Neuronal stem cell (in vitro differentiated cells): Measurements from ENCODE around the gene MISP.

Experiments used
- DNase-seq: peaks from one replicate; pipeline ENCODE4 v3.0.0-alpha.2; 2013; ENCODE audit warnings: low spot score
- H2AFZ ChIP-seq: one replicate; pipeline ENCODE4 v1.6.1; 2013; ENCODE audit warnings: mild to moderate bottlenecking, low read length, inconsistent platforms
- H2AK5ac ChIP-seq: 2 replicates; pipeline ENCODE4 v1.6.1; 2013; ENCODE audit warnings: low read depth, mild to moderate bottlenecking, inconsistent platforms, low read length, moderate library complexity, mixed read lengths
- H2BK120ac ChIP-seq: 2 replicates; pipeline ENCODE4 v1.6.1; 2013; ENCODE audit warnings: low read depth, mild to moderate bottlenecking, inconsistent platforms, low read length, moderate library complexity, mixed read lengths
- H2BK12ac ChIP-seq: one replicate; pipeline ENCODE4 v1.6.1; 2013; ENCODE audit warnings: low read length, inconsistent platforms
- H2BK15ac ChIP-seq: 2 replicates; pipeline ENCODE4 v1.6.1; 2013; ENCODE audit warnings: mild to moderate bottlenecking, low read length, inconsistent platforms, mixed read lengths
- H2BK5ac ChIP-seq: one replicate; pipeline ENCODE4 v1.6.1; 2013; ENCODE audit warnings: inconsistent platforms, mild to moderate bottlenecking, low read length, moderate library complexity
- H3K14ac ChIP-seq: one replicate; pipeline ENCODE4 v1.6.1; 2013; ENCODE audit warnings: low read length, inconsistent platforms
- H3K18ac ChIP-seq: 2 replicates; pipeline ENCODE4 v1.6.1; 2013; ENCODE audit warnings: low read length, inconsistent platforms
- H3K23ac ChIP-seq: 2 replicates; pipeline ENCODE4 v1.6.1; 2013; ENCODE audit warnings: low read depth, mild to moderate bottlenecking, mixed read lengths, low read length, inconsistent platforms; ENCODE audit not compliant: poor library complexity
- H3K27ac ChIP-seq: replicated peaks from 3 replicates; pipeline ENCODE4 v1.5.1; 2013; ENCODE audit warnings: low read length, inconsistent platforms
- H3K27me3 ChIP-seq, 3 experiments: 2 replicates each; pipeline ENCODE4 v1.6.1; 2013; ENCODE audit warnings: low read length in 3 of 3, mild to moderate bottlenecking in 2 of 3, inconsistent platforms in 1 of 3, low read depth in 1 of 3, mixed read lengths in 1 of 3, moderate library complexity in 1 of 3; ENCODE audit not compliant: control insufficient read depth in 3 of 3, insufficient read depth in 3 of 3
- H3K36me3 ChIP-seq, 2 donors: replicated peaks in 1 of 2; 2 replicates each; pipeline ENCODE4 v1.6.1; 2013; ENCODE audit warnings: low read length in 2 of 2; ENCODE audit not compliant: control insufficient read depth in 2 of 2, insufficient read depth in 2 of 2
- H3K4ac ChIP-seq: 2 replicates; pipeline ENCODE4 v1.6.1; 2013; ENCODE audit warnings: inconsistent platforms, mild to moderate bottlenecking, low read length, moderate library complexity
- H3K4me1 ChIP-seq, 2 donors: 1 replicate in 1 of 2; 2 replicates in 1 of 2; pipeline ENCODE4 v1.6.1; 2013; ENCODE audit warnings: low read length in 2 of 2, low read depth in 1 of 2; ENCODE audit not compliant: control insufficient read depth in 2 of 2, insufficient read depth in 1 of 2
- H3K4me2 ChIP-seq: one replicate; pipeline ENCODE4 v1.6.1; 2013; ENCODE audit warnings: mild to moderate bottlenecking, low read length, inconsistent platforms; ENCODE audit not compliant: insufficient read depth, poor library complexity, severe bottlenecking
- H3K4me3 ChIP-seq, 2 donors: 2 replicates each; pipeline ENCODE4 v1.5.1; 2013; ENCODE audit warnings: low read length in 2 of 2, mild to moderate bottlenecking in 2 of 2, inconsistent platforms in 1 of 2, moderate library complexity in 1 of 2
- H3K79me1 ChIP-seq: one replicate; pipeline ENCODE4 v1.6.1; 2013; ENCODE audit warnings: low read depth, mild to moderate bottlenecking, inconsistent platforms, low read length, moderate library complexity
- H3K9ac ChIP-seq: one replicate; pipeline ENCODE4 v1.6.1; 2013; ENCODE audit warnings: mild to moderate bottlenecking, low read depth, low read length, inconsistent platforms; ENCODE audit not compliant: poor library complexity
- H3K9me3 ChIP-seq, 2 donors: replicated peaks in 1 of 2; 2 replicates each; pipeline versions ENCODE3 to v1.6.1; 2013; ENCODE audit warnings: low read length in 2 of 2, mild to moderate bottlenecking in 2 of 2, inconsistent platforms in 1 of 2, low read depth in 1 of 2, mixed read lengths in 1 of 2, moderate library complexity in 1 of 2; ENCODE audit not compliant: control insufficient read depth in 2 of 2, insufficient read depth in 1 of 2
- H4K8ac ChIP-seq: one replicate; pipeline ENCODE4 v1.6.1; 2013; ENCODE audit warnings: low read depth, mild to moderate bottlenecking, inconsistent platforms, low read length, moderate library complexity
- H4K91ac ChIP-seq: one replicate; pipeline ENCODE4 v1.6.1; 2013; ENCODE audit warnings: low read length, low read depth, mild to moderate bottlenecking, inconsistent platforms; ENCODE audit not compliant: poor library complexity
- WGBS, 2 donors: extraction: QIAGEN DNeasy Blood & Tissue Kit; methylation state at CpG; one replicate each; pipeline ENCODE4 v1.1.7; 2013; ENCODE audit warnings: missing lambda C conversion rate in 2 of 2, mixed read lengths in 1 of 2; ENCODE audit not compliant: insufficient read length in 2 of 2, insufficient replicate concordance in 1 of 2; ENCODE audit errors: extremely low coverage in 2 of 2; 5-methylcytosine and 5-hydroxymethylcytosine counted together

The MISP gene

DNA sequence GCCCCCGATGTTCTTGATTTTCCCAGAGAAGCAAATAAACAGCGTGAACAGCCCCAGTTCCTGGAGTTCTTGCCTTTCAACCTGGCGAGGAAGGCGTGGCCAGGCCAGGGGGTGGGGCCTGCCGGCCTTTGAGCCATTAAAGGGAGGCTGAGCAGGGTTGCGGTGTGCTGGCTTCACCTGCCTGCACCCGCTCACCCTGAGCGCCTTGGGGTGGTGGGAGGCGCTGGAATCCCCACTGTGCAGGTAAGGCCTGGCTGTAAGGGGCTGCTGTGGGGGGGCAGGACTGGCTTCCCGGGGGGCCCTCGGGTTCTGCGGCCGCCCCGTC, 2.7 kb upstream of the MISP start:
- no peak overlapping the region for H4K8ac ChIP-seq
- no peak overlapping the region for H3K4me3 ChIP-seq
- H2AFZ ChIP-seq = no peak overlapping the region
- no peak overlapping the region for H3K27ac ChIP-seq
- no peak overlapping the region for H3K4ac ChIP-seq
- no peak overlapping the region for H2BK120ac ChIP-seq
- peaks cover 20 to 23% of the 10 kb centered on the region in 2 donors for H3K9me3 ChIP-seq
- H3K18ac ChIP-seq = no peak overlapping the region
- no CpG with 5 or more reads among the region's 14 CpGs for WGBS, 2 donors
- no peak overlapping the region for H2BK15ac ChIP-seq
- peaks cover 0 to 4% of the 10 kb centered on the region in 2 donors for H3K36me3 ChIP-seq
- H3K4me1 ChIP-seq = peaks cover 2 to 3% of the 10 kb centered on the region in 2 donors
- no peak overlapping the region for H3K4me2 ChIP-seq
- DNase-seq = no peak
- H2BK12ac ChIP-seq = no peak overlapping the region
- H3K79me1 ChIP-seq = peaks cover 6% of the 10 kb centered on the region
- peak overlapping the region; percentile 56 for H3K14ac ChIP-seq
- no peak overlapping the region for H3K9ac ChIP-seq
- peak overlapping the region; percentile 75 for H2AK5ac ChIP-seq
- H3K27me3 ChIP-seq = no peaks in the 10 kb centered on the region
- H3K23ac ChIP-seq = no peak overlapping the region
- no peak overlapping the region for H2BK5ac ChIP-seq
- H4K91ac ChIP-seq = no peak overlapping the region

DNA sequence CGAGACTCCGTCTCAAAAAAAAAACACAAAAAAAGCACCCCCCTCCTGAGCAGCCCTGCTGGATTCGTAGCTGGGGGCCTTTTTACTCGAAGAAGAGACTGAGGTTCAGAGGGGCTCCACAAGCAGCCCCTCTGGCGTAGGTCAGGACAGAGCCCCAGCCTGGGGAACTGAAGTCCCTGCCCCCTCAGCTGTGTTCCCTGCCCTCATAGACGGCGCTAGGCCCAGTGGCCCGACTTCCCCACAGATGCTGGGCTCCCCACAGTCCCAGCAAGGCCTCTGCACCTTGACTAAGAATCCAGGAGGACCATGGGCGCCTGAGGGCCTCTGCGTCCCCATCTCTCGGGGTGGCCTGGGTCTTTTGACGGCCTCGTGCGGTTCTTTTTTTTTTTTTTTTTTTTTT, 1.1 kb upstream of the MISP start:
- Histone ChIP-seq H2BK15ac (no peak overlapping the region), H3K4me3 (no peak overlapping the region), H3K4ac (no peak overlapping the region), H3K36me3 (peaks cover 0 to 4% of the 10 kb centered on the region in 2 donors), H3K9me3 (peaks cover 16 to 19% of the 10 kb centered on the region in 2 donors), H2BK5ac (no peak overlapping the region), H4K91ac (no peak overlapping the region), H3K9ac (no peak overlapping the region), H3K27ac (no peak overlapping the region), H3K23ac (no peak overlapping the region), H3K4me1 (peaks cover 2 to 3% of the 10 kb centered on the region in 2 donors), H2BK120ac (no peak overlapping the region), H3K18ac (no peak overlapping the region), H3K4me2 (no peak overlapping the region), H2BK12ac (no peak overlapping the region), H3K14ac (no peak overlapping the region), H3K27me3 (no peaks in the 10 kb centered on the region), H3K79me1 (peaks cover 6% of the 10 kb centered on the region), H4K8ac (no peak overlapping the region), H2AK5ac (no peak overlapping the region), H2AFZ (no peak overlapping the region)
- WGBS, 2 donors = no CpG with 5 or more reads among the region's 14 CpGs
- no peak for DNase-seq

DNA sequence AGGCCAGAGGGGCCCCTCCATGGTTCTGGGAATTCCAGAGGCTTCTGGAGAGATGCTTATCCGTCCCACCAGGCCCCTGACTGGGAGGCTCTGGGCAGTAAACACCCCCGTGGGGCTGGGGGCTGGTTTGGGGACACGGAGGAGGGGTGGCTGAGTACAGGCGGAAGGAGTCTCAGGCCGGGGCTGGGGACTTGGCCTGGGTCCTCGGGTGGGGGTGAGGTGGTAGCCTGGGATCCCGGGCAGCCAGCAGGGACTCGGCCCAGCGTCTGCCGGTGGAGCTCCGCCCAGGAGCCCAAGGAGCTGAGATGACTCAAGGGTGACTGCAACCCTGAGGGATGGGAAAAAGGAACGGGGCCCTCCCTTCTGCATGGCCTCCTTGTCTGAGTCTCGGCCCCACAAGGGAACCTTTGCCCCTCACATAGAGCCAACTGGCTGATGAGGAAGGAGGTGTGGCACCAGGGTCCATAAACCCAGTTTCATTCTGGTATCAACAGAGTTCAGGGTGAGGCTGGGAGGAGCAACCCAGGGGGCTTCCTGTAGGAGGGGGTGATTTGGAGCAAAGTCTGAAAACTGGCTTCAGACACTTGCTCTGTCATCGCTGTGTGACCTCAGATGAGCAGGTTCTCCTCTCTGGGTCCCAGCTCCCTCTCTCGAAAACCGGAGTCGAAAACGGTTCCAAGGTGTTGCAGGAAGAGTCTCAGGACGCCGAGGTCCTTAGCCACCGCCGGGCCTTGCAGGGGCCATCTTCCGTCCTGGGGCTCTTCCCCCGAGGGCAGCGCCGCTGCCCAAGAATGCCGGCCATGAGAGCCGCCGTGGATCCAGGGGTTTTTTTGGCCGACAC, 809 bp downstream of the MISP start:
- no peak overlapping the region for H3K27ac ChIP-seq
- H3K4ac ChIP-seq = no peak overlapping the region
- H3K4me1 ChIP-seq = peaks cover 2 to 3% of the 10 kb centered on the region in 2 donors
- no peak for DNase-seq
- no peak overlapping the region for H2AFZ ChIP-seq
- no peak overlapping the region for H3K4me2 ChIP-seq
- H4K8ac ChIP-seq = no peak overlapping the region
- H2BK12ac ChIP-seq = no peak overlapping the region
- no CpG with 5 or more reads among the region's 30 CpGs for WGBS, 2 donors
- H2BK120ac ChIP-seq = no peak overlapping the region
- H3K14ac ChIP-seq = peak overlapping the region; percentile 82
- H2AK5ac ChIP-seq = peak overlapping the region; percentile 98
- H3K36me3 ChIP-seq = peaks cover 0 to 4% of the 10 kb centered on the region in 2 donors
- peaks cover 6% of the 10 kb centered on the region for H3K79me1 ChIP-seq
- H4K91ac ChIP-seq = no peak overlapping the region
- peak overlapping the region; percentile 58 for H2BK15ac ChIP-seq
- H3K9me3 ChIP-seq = peaks cover 9 to 13% of the 10 kb centered on the region in 2 donors
- peak overlapping the region; percentile 85 for H3K23ac ChIP-seq
- no peak overlapping the region for H2BK5ac ChIP-seq
- H3K27me3 ChIP-seq = no peaks in the 10 kb centered on the region
- H3K4me3 ChIP-seq = no peak overlapping the region
- peak overlapping the region; percentile 64 for H3K18ac ChIP-seq
- H3K9ac ChIP-seq = no peak overlapping the region

DNA sequence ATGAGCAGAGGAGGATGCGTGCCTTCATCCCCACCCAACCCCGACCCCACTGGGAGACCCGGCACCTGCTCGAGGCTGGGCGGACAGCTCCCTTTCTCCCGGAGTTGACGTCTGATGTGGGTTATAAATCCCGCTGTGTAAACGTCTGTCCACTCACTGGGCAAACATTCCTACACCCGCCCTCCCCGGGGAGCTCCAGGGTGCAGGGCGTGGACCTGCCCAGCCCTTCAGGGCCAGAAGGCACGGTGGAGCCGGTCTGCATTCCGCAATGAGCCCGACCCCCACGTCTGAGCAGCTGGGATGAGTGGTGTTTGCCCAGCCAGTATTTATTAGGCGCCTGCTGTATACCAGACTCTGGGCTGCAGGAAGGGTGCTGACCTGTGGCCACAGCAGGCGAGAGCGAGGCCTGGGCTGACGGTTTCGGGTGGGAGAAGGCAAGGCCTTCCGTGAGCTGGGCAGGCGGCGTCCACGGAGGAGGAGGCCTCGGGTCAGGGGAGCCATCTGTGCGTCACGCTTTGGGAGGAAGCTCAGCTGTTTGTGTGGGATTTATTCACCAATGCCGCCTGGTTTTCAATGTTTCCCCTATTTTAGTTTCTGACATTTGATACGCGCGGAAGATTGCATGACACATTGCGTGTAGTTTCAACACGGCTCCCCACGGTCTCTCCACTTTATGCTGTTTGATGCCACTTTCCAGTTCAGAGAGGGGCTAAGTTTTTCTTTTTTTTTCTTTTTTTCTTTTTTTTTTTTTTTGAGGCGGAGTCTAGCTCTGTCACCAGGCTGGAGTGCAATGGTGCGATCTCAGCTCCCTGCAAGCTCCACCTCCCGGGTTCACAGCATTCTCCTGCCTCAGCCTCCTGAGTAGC, 2.0 kb downstream of the MISP start:
- Histone ChIP-seq H3K9ac (peak overlapping the region; percentile 50), H3K79me1 (peaks cover 3% of the 10 kb centered on the region), H2AFZ (peak overlapping the region; percentile 43), H3K4me1 (peaks cover 2 to 3% of the 10 kb centered on the region in 2 donors), H3K4me2 (no peak overlapping the region), H3K27ac (peak overlapping the region; percentile 16), H3K4ac (peak overlapping the region; percentile 89), H3K4me3 (no peak overlapping the region), H2BK120ac (no peak overlapping the region), H2BK12ac (no peak overlapping the region), H3K14ac (no peak overlapping the region), H4K8ac (no peak overlapping the region), H3K36me3 (peaks cover 0 to 2% of the 10 kb centered on the region in 2 donors), H4K91ac (peak overlapping the region; percentile 72), H2AK5ac (peak overlapping the region; percentile 81), H3K9me3 (peaks cover 2 to 6% of the 10 kb centered on the region in 2 donors), H3K27me3 (no peaks in the 10 kb centered on the region), H2BK15ac (no peak overlapping the region), H3K23ac (peak overlapping the region; percentile 65), H2BK5ac (peak overlapping the region; percentile 87), H3K18ac (peak overlapping the region; percentile 81)
- no CpG with 5 or more reads among the region's 39 CpGs for WGBS, 2 donors
- no peak for DNase-seq
